NCI-H1048 (cell line): ENCODE measurements around the gene MYL6B.
"Not testable (repeated sequence)": the region's sequence is repeated elsewhere in the genome, so short reads cannot be mapped to it uniquely, and the experiment has no call there.

Source experiments
- DNase-seq: peaks from one replicate; lab custom pipeline; 2025; lab: John Stamatoyannopoulos, UW

Gene MYL6B

GRCh38 chr12:56172839-56173238 lies 20.5 kb downstream of the MYL6B start:
- DNase-seq, result no peak

GRCh38 chr12:56178347-56178746 lies 26.0 kb downstream of the MYL6B start:
- DNase-seq, result no peak

GRCh38 chr12:56186957-56187356 lies 34.6 kb downstream of the MYL6B start:
- DNase-seq, result no peak

- no peak for DNase-seq
These were observed 35.9 kb downstream of the MYL6B start for GRCh38 chr12:56188131-56188777.

GRCh38 chr12:56188778-56189098 lies 36.4 kb downstream of the MYL6B start:
- no peak for DNase-seq

GRCh38 chr12:56189099-56189917 lies 36.9 kb downstream of the MYL6B start, which contains the start of gene SMARCC2:
SMARCC2 (minus strand) TSS chr12:56189483; CDS start chr12:56189461, 22 bp downstream.
- DNase-seq, result peak; percentile 70

GRCh38 chr12:56189918-56190694 lies 37.7 kb downstream of the MYL6B start:
- peak; percentile 62 for DNase-seq

- DNase-seq, result no peak
These were observed 38.3 kb downstream of the MYL6B start for GRCh38 chr12:56190695-56191155.

- DNase-seq, result no peak
These were observed 40.2 kb downstream of the MYL6B start for GRCh38 chr12:56192582-56192981.

- peak; percentile 62 for DNase-seq
These were observed 40.7 kb downstream of the MYL6B start for GRCh38 chr12:56193025-56193578.

GRCh38 chr12:56196818-56197550 lies 44.6 kb downstream of the MYL6B start:
- DNase-seq, result not testable (repeated sequence)

- no peak for DNase-seq
These were observed 45.7 kb downstream of the MYL6B start for GRCh38 chr12:56197921-56198635.

GRCh38 chr12:56198836-56199235 lies 46.4 kb downstream of the MYL6B start:
- no peak for DNase-seq

GRCh38 chr12:56202366-56202765 lies 50.0 kb downstream of the MYL6B start:
- DNase-seq, result no peak

GRCh38 chr12:56202838-56203237 lies 50.5 kb downstream of the MYL6B start:
- DNase-seq, result no peak

- DNase-seq, result no peak
These were observed 51.9 kb downstream of the MYL6B start for GRCh38 chr12:56204275-56204674.

GRCh38 chr12:56205445-56205844 lies 53.1 kb downstream of the MYL6B start:
- DNase-seq, result no peak

GRCh38 chr12:56206452-56207166 lies 54.2 kb downstream of the MYL6B start:
- DNase-seq, result no peak
